HG03095 (cell line): ENCODE data around the gene HOXD9.

Source experiments
- ATAC-seq: cut with Tn5 transposase; IDR thresholded peaks from one replicate; pipeline ENCODE4 v1.9.1; 2021; ENCODE audit warnings: moderate library complexity; ENCODE audit not compliant: unreplicated experiment

The HOXD9 gene

GRCh38 chr2:176124110-176124946 lies 1.8 kb downstream of the HOXD9 start:
- no peak for ATAC-seq

DNA sequence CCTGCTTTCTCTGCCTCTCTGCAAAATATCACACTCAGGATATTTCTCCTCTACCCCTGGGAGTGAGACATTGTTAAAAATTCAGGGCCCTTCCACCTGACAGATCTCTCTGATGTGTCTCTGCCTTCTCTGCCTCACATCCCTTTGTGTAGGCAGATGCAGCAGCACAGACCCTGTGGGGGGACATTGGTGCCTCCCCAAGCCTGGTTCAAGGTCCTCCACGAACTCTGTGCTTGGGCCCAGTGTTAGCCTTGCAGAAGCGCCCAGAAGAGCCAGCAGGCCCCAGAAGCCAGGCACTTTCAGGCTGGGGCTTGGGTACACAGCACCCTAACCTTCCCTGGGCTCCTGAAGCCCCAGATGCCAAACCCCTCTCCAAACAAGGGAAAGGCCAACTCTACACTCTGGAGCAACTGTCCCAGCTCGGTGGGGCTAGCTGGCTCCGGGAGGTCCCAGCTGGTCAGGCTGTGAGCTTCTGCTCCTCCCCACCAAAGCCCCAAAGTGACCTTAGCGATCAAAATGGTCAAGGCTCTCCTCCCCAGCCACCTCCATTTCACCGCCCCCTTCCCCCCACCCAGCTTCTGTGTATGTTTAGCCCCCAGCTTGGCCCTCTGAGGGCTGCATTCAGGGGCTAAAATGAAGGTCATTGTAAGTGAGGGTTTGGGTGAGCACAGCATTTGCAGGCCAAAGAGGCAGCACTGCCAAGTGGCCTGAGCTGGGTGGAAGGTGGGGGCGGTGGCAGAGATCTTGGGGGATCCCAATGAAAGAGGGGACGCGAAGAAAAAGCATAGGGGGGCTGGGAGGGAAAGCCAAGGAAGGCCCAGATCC lies 2.6 kb downstream of the HOXD9 start:
- no peak for ATAC-seq

DNA sequence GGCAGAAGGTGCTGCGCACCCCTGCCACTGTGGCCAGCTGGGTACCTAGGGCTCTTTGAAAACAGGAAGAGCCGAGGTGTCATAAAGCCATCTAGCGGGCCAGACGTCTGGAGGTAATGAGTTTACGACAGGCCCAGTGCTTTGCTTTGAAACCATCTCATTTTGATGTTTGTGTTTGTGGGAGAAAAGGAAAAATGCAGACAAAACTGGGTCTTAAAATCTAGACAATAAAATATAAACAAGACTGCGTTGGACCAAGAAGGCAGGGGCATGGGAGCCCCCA lies 3.2 kb downstream of the HOXD9 start:
- no peak for ATAC-seq

- no peak for ATAC-seq
These were observed 4.6 kb downstream of the HOXD9 start for GRCh38 chr2:176126929-176127773.

GRCh38 chr2:176127774-176128072 lies 5.2 kb downstream of the HOXD9 start:
- no peak for ATAC-seq

DNA sequence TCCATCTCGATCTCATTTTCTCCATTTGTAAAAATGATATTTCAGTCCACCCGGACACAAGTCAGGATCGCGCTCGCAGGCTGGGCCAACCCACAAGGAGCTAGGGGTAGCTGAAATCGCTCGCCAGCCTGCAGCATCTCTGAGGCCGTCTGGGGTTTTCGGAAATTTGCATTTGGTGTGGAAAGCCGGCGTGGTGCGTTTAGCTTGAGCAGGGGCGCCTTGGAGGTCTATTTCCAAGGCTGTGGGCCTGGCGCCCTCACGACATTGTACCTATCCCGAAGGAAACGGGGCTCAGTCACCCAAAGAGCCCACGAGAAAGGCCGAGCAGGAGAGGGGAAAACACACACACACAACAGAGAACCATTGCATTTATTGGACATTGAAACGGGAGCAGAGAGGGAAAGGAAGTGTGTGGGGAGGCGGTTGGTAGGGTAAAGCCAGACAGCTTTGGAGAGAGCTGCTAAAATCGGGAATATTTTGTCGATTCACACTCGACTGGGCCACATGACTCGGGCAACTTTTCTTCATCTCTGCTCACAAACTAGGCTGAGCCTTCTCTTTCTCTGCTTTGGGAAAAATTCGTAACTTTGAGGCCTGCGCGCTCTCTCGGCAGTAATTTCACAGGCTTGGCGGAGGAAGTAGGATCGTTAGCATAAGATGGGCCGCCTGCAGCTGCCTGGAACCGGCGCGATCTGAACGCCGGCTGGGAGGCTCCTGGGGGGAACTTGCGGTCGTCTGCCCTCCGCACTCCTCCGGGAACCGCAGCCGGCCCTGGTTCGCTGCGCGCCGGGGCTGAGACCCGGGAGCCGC lies 5.9 kb downstream of the HOXD9 start:
- ATAC-seq = no peak

- ATAC-seq = no peak
These were observed 6.7 kb downstream of the HOXD9 start, which contains the start of gene HOXD8 for GRCh38 chr2:176128982-176129796. Gene HOXD8, plus strand, starts transcription at chr2:176129705. Its CDS starts 662 bp downstream, at chr2:176130367.

GRCh38 chr2:176129813-176130146 lies 7.3 kb downstream of the HOXD9 start:
- no peak for ATAC-seq

DNA sequence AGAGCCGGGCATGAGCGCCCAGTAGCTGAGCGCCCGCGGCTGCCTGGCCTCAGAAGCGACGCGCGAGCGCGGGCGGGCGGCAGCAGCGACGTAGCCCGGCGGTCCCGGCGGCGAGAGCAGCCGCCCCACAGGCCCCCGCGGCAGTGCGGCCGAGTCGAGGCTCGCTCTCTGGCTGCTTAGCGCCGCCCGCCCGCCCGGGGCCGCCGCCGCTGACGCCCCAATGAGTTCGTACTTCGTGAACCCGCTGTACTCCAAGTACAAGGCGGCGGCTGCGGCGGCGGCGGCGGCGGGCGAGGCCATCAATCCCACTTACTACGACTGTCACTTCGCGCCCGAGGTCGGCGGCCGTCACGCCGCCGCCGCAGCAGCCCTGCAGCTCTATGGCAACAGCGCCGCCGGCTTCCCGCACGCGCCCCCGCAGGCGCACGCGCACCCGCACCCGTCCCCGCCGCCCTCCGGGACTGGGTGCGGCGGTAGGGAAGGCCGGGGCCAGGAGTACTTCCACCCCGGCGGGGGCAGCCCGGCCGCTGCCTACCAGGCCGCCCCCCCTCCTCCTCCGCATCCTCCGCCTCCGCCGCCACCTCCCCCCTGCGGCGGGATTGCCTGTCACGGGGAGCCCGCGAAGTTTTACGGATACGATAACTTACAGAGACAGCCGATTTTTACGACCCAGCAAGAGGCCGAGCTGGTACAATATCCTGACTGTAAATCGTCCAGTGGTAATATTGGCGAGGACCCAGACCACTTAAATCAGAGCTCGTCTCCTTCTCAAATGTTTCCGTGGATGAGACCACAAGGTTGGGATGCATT lies 7.8 kb downstream of the HOXD9 start:
- ATAC-seq = no peak

DNA sequence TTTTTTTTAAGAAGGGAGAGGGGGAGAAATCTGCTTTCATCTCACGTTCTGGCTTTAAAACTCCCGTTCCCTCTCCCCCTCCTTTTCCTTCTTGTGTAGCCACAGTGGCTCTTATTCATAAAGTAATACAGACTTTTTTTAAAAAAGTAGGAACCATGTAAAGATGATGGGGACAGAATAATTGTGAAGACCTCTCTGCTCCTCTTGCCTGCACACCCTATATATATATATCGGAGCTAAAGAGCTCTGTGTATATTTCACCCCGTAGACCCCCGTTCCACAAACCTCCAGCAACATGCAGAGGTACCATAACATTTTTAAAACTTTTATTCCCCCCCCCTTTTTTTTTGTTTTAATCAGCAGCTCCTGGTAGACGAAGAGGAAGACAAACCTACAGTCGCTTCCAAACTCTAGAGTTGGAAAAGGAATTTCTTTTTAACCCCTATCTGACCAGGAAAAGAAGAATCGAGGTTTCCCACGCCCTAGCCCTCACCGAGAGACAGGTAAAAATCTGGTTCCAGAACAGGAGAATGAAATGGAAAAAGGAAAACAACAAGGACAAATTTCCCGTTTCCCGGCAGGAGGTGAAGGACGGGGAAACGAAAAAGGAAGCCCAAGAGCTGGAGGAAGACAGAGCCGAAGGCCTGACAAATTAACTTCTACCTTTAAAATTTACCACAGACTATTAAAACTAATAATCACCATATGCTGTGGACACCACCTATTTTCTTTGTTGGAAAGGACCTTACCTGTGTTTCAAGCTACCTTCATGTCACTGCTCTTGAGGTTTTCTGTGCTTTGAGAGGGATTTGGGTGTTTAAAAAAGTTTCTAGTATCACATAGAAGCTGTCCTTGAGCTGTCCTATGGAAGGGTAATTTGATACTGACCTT lies 8.7 kb downstream of the HOXD9 start:
- no peak for ATAC-seq

GRCh38 chr2:176131848-176132158 lies 9.3 kb downstream of the HOXD9 start:
- no peak for ATAC-seq

DNA sequence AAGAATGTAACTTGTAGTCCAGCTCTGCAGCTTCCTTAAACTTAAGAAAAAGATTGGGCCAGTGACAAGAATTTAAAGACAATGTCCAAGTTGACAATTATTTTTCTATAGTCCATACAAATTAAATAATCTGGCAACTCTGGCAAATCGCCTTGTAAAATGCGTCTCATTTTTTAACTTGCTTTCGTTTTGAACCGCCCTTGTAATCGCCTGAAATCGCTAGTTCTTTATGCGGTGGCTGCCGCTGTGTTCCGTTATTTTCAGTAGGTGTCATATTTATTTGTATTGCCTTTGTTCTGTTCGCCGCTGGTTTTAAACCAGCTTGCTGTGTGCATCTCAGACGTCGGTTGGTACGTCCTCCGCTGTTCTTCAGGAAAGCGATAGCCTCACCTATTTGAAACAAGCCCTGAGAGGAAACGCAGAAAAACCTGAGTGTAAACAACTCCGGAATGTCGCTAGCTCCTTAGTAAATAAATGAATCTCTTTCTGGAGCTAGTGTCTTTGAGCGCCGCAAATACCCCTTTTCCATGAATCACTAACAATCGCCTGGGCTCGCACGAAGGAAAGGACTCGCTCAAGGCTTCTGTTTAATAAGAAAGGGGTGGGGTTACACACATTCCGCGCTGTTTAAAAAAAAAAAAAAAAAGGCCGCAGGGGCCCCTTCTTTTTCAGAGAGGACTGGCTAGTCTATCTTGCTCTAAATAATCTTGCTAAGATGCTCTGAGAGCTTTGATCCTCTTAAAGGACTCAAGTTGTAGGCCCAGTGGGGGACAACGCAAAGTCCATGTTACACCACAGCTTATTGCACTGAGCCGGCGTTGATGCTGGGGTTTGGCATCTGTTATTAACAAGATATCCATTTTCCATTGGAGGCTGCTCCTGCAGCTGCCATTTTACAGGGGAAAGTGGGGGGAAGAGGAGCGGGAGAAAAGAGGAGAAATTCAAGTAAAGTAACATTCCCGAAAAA lies 10.0 kb downstream of the HOXD9 start:
- no peak for ATAC-seq

- ATAC-seq = no peak
These were observed 10.9 kb downstream of the HOXD9 start for GRCh38 chr2:176133389-176133788.

DNA sequence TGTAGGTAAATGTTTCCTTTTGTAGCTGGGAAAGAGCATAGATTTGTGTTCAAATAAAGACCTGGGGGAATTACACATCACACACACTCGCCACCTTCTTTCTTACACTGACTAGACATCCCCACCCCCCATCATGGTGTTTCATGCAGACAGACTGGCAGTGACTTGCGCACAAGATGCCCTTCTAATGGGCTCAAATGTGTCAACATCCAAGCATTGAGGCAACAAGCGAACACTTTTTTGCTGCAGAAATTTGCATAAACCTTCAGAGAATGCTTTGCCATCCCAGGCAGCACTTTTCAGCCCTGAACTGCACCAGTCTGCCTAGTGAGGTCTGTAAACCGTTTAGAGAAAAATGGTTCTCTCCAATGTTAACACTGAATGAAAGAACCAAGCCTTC lies 11.5 kb downstream of the HOXD9 start:
- ATAC-seq = no peak

- ATAC-seq = no peak
These were observed 12.5 kb downstream of the HOXD9 start for GRCh38 chr2:176135035-176135440.

GRCh38 chr2:176136374-176137251 lies 14.1 kb downstream of the HOXD9 start:
- no peak for ATAC-seq
